GM23338 (cell line): ENCODE measurements around the gene SART3. TPM values are rescaled to one million over a fixed set of nuclear protein-coding genes. Genes with fewer than 3 reads are reported as not detected.

Experiments
- ATAC-seq: fragments of 200-7000 bp; cut with Tn5 transposase; 3 replicates; pipeline ENCODE4 v1.9.1; 2020
- DNase-seq: peaks from one replicate; pipeline ENCODE4 v3.0.0-alpha.2; 2015; ENCODE audit warnings: low spot score
- H2AFZ ChIP-seq: fragments of 200-600 bp; sonication (generic); 2 replicates; pipeline ENCODE4 v1.8.0; 2016; ENCODE audit warnings: antibody characterized with exemption, mild to moderate bottlenecking, moderate library complexity
- H3F3A ChIP-seq: fragments of 200-600 bp; sonication (generic); replicated peaks from 2 replicates; pipeline ENCODE4 v1.8.0; 2017; ENCODE audit warnings: antibody characterized with exemption, mixed run types, low read depth
- H3K27ac ChIP-seq: fragments of 200-600 bp; sonication (generic); 2 replicates; pipeline ENCODE4 v1.6.1; 2016; ENCODE audit warnings: low read depth
- H3K27me3 ChIP-seq: fragments of 200-600 bp; sonication (generic); 2 replicates; pipeline ENCODE4 v1.8.0; 2016; ENCODE audit warnings: mild to moderate bottlenecking, mixed run types, moderate library complexity; ENCODE audit not compliant: insufficient read depth
- H3K36me3 ChIP-seq: fragments of 200-600 bp; sonication (generic); 2 replicates; pipeline ENCODE4 v1.8.0; 2016; ENCODE audit warnings: mild to moderate bottlenecking; ENCODE audit not compliant: insufficient read depth
- H3K4me1 ChIP-seq: fragments of 200-600 bp; sonication (generic); 2 replicates; pipeline ENCODE4 v1.8.0; 2016; ENCODE audit warnings: mild to moderate bottlenecking, moderate library complexity; ENCODE audit not compliant: insufficient read depth
- H3K4me2 ChIP-seq: fragments of 200-600 bp; sonication (generic); 2 replicates; pipeline ENCODE4 v1.7.1; 2017; ENCODE audit warnings: mixed run types
- H3K4me3 ChIP-seq: fragments of 200-600 bp; sonication (generic); 2 replicates; pipeline ENCODE4 v1.6.1; 2016; ENCODE audit warnings: mixed run types
- H3K79me2 ChIP-seq: fragments of 200-600 bp; sonication (generic); replicated peaks from 2 replicates; pipeline ENCODE4 v1.8.0; 2017; ENCODE audit warnings: mild to moderate bottlenecking; ENCODE audit not compliant: insufficient read depth
- H3K9me2 ChIP-seq: fragments of 200-600 bp; sonication (generic); 2 replicates; pipeline ENCODE4 v1.8.0; 2017; ENCODE audit not compliant: insufficient read depth
- H4K20me1 ChIP-seq: fragments of 200-600 bp; sonication (generic); replicated peaks from 2 replicates; pipeline ENCODE4 v1.8.0; 2017; ENCODE audit warnings: mild to moderate bottlenecking; ENCODE audit not compliant: insufficient read depth
- H3K27ac Mint-ChIP-seq: 2 replicates; pipeline ENCODE4 v1.8.0; 2020; ENCODE audit warnings: inconsistent platforms, mild to moderate bottlenecking, moderate library complexity, mixed read lengths
- H3K27me3 Mint-ChIP-seq: 3 replicates; pipeline ENCODE4 v1.8.0; 2022; ENCODE audit warnings: low read depth, mild to moderate bottlenecking, moderate library complexity, mixed read lengths, inconsistent platforms; ENCODE audit not compliant: insufficient read depth, poor library complexity
- H3K36me3 Mint-ChIP-seq: 3 replicates; pipeline ENCODE4 v1.8.0; 2021; ENCODE audit warnings: low read depth, mild to moderate bottlenecking, inconsistent platforms, moderate library complexity, mixed read lengths
- H3K4me1 Mint-ChIP-seq: 3 replicates; pipeline ENCODE4 v1.8.0; 2020; ENCODE audit warnings: mild to moderate bottlenecking, inconsistent platforms, mixed read lengths
- H3K4me3 Mint-ChIP-seq: 3 replicates; pipeline ENCODE4 v1.8.0; 2021; ENCODE audit warnings: moderate library complexity, mild to moderate bottlenecking, inconsistent platforms, mixed read lengths
- H3K9me3 Mint-ChIP-seq: 3 replicates; pipeline ENCODE4 v1.8.0; 2020; ENCODE audit warnings: moderate library complexity, mild to moderate bottlenecking, inconsistent platforms, mixed read lengths
- CREB1 ChIP-seq: fragments of 250-450 bp; sonication (Bioruptor Pico); IDR thresholded peaks from 2 replicates; pipeline ENCODE4 v1.5.0; 2020; ENCODE audit warnings: low read depth, mild to moderate bottlenecking, moderate library complexity
- EZH2phosphoT487 ChIP-seq: fragments of 200-600 bp; sonication (generic); IDR thresholded peaks from one replicate; pipeline ENCODE4 v1.8.1; 2018; ENCODE audit warnings: antibody characterized with exemption; ENCODE audit not compliant: unreplicated experiment
- JUNB ChIP-seq: IDR thresholded peaks from one replicate; pipeline ENCODE4 v1.6.1; 2016; ENCODE audit warnings: antibody characterized with exemption; ENCODE audit not compliant: unreplicated experiment
- STAT1 ChIP-seq: IDR thresholded peaks from one replicate; pipeline ENCODE4 v1.6.1; 2016; ENCODE audit warnings: antibody characterized with exemption; ENCODE audit not compliant: unreplicated experiment
- ZNF114 ChIP-seq: fragments of 250-450 bp; sonication (Bioruptor Pico); IDR thresholded peaks from 2 replicates; pipeline ENCODE4 v1.5.0; 2020; ENCODE audit warnings: mild to moderate bottlenecking, moderate library complexity
- ZNF331 ChIP-seq: fragments of 250-450 bp; sonication (Bioruptor Pico); IDR thresholded peaks from 2 replicates; pipeline ENCODE4 v1.5.0; 2020; ENCODE audit warnings: low read depth, mild to moderate bottlenecking, moderate library complexity
- polyA plus RNA-seq: library from polyadenylated mRNA; unstranded; fragments of >200 nt; fragmentation: Nextera tagmentation; extraction: Ambion mirVana; gene quantifications from 2 replicates; pipeline ENCODE4 v1.2.1, GENCODE V29; 2016
- total RNA-seq: library from RNA; depleted of rRNA; stranded (reverse); fragments of >200 nt; shearing (Covaris generic); gene quantifications from 2 replicates; pipeline ENCODE4 v1.2.3, GENCODE V29; 2014
- TF ChIP-seq, protein P1 (sequence below): IDR thresholded peaks from 2 replicates; pipeline ENCODE4 v1.6.1; 2016; ENCODE audit warnings: antibody characterized with exemption
- TF ChIP-seq, protein P2 (sequence below): IDR thresholded peaks from one replicate; pipeline ENCODE4 v1.6.1; 2018; ENCODE audit warnings: antibody characterized with exemption; ENCODE audit not compliant: unreplicated experiment
- TF ChIP-seq, protein P3 (sequence below): fragments of 250-450 bp; sonication (Bioruptor Pico); IDR thresholded peaks from 2 replicates; pipeline ENCODE4 v1.5.0; 2020; ENCODE audit warnings: mild to moderate bottlenecking, moderate library complexity

Gene SART3
- total and polyA plus RNA-seq, 2 experiments from 2014 or later: 49.8 to 112 TPM

DNA sequence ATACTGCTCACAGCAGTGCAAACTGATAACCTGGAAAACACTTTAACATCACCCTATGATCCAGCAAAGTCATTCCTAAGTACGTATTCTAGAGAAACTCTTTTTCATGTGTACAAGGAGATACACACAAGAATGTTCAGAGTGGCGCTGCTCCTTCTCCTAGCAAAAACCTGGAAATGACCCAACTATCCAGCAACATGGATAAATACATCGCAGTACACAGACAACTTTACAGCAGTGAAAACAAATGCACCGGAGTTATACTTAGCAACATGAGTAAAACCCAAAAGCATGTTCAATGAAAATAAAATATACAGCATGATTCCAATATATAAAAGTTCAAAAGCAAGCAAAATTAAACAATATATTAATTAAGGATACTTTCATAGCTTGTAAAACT lies 18.7 kb downstream of the SART3 start:
- Mint-ChIP-seq H3K9me3 (no peaks in the 10 kb centered on the region), H3K27ac (0 out of 2 replicates have a peak overlapping the region, but pooled peaks have one; percentile 20), H3K36me3 (peaks cover 68% of the 10 kb centered on the region), H3K4me3 (no peak overlapping the region), H3K27me3 (no peaks in the 10 kb centered on the region), H3K4me1 (no peaks in the 10 kb centered on the region)
- Histone ChIP-seq H3K27me3 (no peaks in the 10 kb centered on the region), H2AFZ (no peak overlapping the region), H3K79me2 (peaks cover 93% of the 10 kb centered on the region), H4K20me1 (peaks cover 42% of the 10 kb centered on the region), H3F3A (0 out of 2 replicates have a peak, but pooled peaks cover 2% of the 10 kb centered on the region), H3K4me1 (no peaks in the 10 kb centered on the region), H3K9me2 (no peaks in the 10 kb centered on the region), H3K36me3 (peaks cover 61% of the 10 kb centered on the region), H3K27ac (no peak overlapping the region), H3K4me3 (no peak overlapping the region), H3K4me2 (no peak overlapping the region)
- ATAC-seq (no peak), DNase-seq (no peak)
- TF ChIP-seq CREB1 (CRISPR knock-in tag) (no peak), ZNF114 (CRISPR knock-in tag) (no peak), ZNF331 (CRISPR knock-in tag) (no peak), EZH2phosphoT487 (no peak)

DNA sequence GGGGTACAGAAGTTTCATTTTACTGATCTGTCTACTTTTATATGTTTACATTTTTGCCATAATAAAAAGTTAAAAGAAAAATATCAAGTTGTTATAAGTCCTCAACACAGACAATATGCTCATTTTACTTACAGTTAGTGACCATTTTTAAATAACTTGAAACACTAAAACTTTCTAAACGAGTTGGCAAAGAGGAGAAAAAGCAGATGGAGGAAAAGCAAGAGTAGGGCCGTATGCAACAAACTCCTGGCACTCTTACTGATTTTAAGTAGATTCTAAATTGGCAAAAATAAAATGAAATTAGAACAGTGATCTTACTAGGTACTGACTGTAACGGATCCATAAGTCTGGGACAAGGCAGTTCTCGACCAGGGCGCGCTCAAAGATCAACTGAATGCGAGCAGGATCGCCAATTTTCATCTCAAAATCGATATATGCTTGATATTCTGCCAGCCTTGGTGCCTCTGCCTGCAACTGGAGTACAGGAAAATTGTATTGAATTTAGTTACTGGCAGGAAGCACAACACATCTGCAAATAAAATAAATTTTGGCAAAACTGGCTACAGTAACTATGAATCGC lies 22.3 kb downstream of the SART3 start:
- no peaks in the 10 kb centered on the region for H3K9me2 ChIP-seq
- peaks cover 72% of the 10 kb centered on the region for H3K79me2 ChIP-seq
- peaks cover 65% of the 10 kb centered on the region for H3K36me3 ChIP-seq
- H3F3A ChIP-seq: no peaks in the 10 kb centered on the region
- Mint-ChIP-seq H3K4me1 (no peaks in the 10 kb centered on the region), H3K4me3 (no peak overlapping the region), H3K36me3 (peaks cover 70% of the 10 kb centered on the region), H3K27ac (no peak overlapping the region), H3K27me3 (no peaks in the 10 kb centered on the region), H3K9me3 (no peaks in the 10 kb centered on the region)
- TF ChIP-seq, protein P1, sequence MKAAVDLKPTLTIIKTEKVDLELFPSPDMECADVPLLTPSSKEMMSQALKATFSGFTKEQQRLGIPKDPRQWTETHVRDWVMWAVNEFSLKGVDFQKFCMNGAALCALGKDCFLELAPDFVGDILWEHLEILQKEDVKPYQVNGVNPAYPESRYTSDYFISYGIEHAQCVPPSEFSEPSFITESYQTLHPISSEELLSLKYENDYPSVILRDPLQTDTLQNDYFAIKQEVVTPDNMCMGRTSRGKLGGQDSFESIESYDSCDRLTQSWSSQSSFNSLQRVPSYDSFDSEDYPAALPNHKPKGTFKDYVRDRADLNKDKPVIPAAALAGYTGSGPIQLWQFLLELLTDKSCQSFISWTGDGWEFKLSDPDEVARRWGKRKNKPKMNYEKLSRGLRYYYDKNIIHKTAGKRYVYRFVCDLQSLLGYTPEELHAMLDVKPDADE: no peak
- TF ChIP-seq, protein P2, sequence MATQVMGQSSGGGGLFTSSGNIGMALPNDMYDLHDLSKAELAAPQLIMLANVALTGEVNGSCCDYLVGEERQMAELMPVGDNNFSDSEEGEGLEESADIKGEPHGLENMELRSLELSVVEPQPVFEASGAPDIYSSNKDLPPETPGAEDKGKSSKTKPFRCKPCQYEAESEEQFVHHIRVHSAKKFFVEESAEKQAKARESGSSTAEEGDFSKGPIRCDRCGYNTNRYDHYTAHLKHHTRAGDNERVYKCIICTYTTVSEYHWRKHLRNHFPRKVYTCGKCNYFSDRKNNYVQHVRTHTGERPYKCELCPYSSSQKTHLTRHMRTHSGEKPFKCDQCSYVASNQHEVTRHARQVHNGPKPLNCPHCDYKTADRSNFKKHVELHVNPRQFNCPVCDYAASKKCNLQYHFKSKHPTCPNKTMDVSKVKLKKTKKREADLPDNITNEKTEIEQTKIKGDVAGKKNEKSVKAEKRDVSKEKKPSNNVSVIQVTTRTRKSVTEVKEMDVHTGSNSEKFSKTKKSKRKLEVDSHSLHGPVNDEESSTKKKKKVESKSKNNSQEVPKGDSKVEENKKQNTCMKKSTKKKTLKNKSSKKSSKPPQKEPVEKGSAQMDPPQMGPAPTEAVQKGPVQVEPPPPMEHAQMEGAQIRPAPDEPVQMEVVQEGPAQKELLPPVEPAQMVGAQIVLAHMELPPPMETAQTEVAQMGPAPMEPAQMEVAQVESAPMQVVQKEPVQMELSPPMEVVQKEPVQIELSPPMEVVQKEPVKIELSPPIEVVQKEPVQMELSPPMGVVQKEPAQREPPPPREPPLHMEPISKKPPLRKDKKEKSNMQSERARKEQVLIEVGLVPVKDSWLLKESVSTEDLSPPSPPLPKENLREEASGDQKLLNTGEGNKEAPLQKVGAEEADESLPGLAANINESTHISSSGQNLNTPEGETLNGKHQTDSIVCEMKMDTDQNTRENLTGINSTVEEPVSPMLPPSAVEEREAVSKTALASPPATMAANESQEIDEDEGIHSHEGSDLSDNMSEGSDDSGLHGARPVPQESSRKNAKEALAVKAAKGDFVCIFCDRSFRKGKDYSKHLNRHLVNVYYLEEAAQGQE: no peak
- TF ChIP-seq JUNB (no peak), EZH2phosphoT487 (no peak), STAT1 (no peak)
- TF ChIP-seq, protein P3, sequence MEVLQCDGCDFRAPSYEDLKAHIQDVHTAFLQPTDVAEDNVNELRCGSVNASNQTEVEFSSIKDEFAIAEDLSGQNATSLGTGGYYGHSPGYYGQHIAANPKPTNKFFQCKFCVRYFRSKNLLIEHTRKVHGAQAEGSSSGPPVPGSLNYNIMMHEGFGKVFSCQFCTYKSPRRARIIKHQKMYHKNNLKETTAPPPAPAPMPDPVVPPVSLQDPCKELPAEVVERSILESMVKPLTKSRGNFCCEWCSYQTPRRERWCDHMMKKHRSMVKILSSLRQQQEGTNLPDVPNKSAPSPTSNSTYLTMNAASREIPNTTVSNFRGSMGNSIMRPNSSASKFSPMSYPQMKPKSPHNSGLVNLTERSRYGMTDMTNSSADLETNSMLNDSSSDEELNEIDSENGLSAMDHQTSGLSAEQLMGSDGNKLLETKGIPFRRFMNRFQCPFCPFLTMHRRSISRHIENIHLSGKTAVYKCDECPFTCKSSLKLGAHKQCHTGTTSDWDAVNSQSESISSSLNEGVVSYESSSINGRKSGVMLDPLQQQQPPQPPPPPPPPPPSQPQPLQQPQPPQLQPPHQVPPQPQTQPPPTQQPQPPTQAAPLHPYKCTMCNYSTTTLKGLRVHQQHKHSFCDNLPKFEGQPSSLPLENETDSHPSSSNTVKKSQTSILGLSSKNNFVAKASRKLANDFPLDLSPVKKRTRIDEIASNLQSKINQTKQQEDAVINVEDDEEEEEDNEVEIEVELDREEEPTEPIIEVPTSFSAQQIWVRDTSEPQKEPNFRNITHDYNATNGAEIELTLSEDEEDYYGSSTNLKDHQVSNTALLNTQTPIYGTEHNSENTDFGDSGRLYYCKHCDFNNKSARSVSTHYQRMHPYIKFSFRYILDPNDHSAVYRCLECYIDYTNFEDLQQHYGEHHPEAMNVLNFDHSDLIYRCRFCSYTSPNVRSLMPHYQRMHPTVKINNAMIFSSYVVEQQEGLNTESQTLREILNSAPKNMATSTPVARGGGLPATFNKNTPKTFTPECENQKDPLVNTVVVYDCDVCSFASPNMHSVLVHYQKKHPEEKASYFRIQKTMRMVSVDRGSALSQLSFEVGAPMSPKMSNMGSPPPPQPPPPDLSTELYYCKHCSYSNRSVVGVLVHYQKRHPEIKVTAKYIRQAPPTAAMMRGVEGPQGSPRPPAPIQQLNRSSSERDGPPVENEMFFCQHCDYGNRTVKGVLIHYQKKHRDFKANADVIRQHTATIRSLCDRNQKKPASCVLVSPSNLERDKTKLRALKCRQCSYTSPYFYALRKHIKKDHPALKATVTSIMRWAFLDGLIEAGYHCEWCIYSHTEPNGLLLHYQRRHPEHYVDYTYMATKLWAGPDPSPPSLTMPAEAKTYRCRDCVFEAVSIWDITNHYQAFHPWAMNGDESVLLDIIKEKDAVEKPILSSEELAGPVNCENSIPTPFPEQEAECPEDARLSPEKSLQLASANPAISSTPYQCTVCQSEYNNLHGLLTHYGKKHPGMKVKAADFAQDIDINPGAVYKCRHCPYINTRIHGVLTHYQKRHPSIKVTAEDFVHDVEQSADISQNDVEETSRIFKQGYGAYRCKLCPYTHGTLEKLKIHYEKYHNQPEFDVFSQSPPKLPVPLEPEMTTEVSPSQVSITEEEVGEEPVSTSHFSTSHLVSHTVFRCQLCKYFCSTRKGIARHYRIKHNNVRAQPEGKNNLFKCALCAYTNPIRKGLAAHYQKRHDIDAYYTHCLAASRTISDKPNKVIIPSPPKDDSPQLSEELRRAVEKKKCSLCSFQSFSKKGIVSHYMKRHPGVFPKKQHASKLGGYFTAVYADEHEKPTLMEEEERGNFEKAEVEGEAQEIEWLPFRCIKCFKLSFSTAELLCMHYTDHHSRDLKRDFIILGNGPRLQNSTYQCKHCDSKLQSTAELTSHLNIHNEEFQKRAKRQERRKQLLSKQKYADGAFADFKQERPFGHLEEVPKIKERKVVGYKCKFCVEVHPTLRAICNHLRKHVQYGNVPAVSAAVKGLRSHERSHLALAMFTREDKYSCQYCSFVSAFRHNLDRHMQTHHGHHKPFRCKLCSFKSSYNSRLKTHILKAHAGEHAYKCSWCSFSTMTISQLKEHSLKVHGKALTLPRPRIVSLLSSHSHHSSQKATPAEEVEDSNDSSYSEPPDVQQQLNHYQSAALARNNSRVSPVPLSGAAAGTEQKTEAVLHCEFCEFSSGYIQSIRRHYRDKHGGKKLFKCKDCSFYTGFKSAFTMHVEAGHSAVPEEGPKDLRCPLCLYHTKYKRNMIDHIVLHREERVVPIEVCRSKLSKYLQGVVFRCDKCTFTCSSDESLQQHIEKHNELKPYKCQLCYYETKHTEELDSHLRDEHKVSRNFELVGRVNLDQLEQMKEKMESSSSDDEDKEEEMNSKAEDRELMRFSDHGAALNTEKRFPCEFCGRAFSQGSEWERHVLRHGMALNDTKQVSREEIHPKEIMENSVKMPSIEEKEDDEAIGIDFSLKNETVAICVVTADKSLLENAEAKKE (CRISPR knock-in tag): no peak
- H2AFZ ChIP-seq: no peak overlapping the region
- no peaks in the 10 kb centered on the region for H3K27me3 ChIP-seq
- no peaks in the 10 kb centered on the region for H3K4me1 ChIP-seq
- DNase-seq: no peak
- H3K4me2 ChIP-seq: no peak overlapping the region
- peaks cover 42% of the 10 kb centered on the region for H4K20me1 ChIP-seq
- H3K4me3 ChIP-seq: no peak overlapping the region
- no peak for ATAC-seq
- H3K27ac ChIP-seq: no peak overlapping the region
